Loucy (cell line): Measurements from ENCODE around the gene DOCK9.

ENCODE experiments used
- EZH2phosphoT487 ChIP-seq: fragments of 200-600 bp; IDR thresholded peaks from 2 replicates; pipeline ENCODE4 v1.6.1; 2018; ENCODE audit warnings: antibody characterized with exemption, mild to moderate bottlenecking, moderate library complexity, borderline replicate concordance
- TF ChIP-seq, protein P1 (sequence below): fragments of 200-600 bp; sonication (generic); conservative IDR thresholded peaks from 2 replicates; pipeline ENCODE4 v1.5.1; 2014; ENCODE audit warnings: mild to moderate bottlenecking, antibody characterized with exemption, low read length

DNA sequence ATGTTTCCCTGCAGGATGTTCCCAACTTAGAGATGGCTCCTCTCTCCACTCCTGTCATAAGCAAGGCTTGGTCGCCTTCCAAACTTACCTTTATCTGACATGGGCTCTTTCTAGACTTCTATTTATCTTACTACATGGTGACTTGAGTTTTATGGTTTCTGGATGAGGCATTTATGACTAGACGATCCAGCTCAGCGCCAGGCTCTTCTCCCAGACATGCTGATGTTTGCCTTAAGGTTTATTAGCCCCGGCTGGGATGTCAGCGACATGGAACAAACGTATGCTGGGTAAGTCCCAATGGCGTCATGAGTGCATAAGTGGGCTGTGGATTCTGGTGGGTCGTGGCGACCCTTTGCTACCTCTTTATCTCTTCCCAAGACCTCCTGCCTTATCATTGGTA is 185.5 kb downstream of the DOCK9 start:
- TF ChIP-seq, protein P1, sequence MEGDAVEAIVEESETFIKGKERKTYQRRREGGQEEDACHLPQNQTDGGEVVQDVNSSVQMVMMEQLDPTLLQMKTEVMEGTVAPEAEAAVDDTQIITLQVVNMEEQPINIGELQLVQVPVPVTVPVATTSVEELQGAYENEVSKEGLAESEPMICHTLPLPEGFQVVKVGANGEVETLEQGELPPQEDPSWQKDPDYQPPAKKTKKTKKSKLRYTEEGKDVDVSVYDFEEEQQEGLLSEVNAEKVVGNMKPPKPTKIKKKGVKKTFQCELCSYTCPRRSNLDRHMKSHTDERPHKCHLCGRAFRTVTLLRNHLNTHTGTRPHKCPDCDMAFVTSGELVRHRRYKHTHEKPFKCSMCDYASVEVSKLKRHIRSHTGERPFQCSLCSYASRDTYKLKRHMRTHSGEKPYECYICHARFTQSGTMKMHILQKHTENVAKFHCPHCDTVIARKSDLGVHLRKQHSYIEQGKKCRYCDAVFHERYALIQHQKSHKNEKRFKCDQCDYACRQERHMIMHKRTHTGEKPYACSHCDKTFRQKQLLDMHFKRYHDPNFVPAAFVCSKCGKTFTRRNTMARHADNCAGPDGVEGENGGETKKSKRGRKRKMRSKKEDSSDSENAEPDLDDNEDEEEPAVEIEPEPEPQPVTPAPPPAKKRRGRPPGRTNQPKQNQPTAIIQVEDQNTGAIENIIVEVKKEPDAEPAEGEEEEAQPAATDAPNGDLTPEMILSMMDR, result no peak
- no peak for TF ChIP-seq EZH2phosphoT487
